Stimulated activated CD4-positive, alpha-beta T cell treated with anti-CD3 and anti-CD28 coated beads, TNF-alpha, amount 100 ng/mL, for 4 hours (primary cell): Measurements from ENCODE around the gene ANKS3.
A peak's percentile ranks its signal among the peaks of the same experiment; 100 is the strongest.

Experiments
- DNase-seq, 3 experiments: peaks; one replicate each; pipeline ENCODE4 v3.0.0-alpha.2; 2020; ENCODE audit warnings: low read depth in 3 of 3

The ANKS3 gene

GRCh38 chr16:4673387-4674046, 60.6 kb downstream of the ANKS3 start:
- DNase-seq: no peak

- DNase-seq: no peak
Observed at GRCh38 chr16:4668313-4668960, 65.6 kb downstream of the ANKS3 start.

- no peak for DNase-seq
Observed at GRCh38 chr16:4667203-4667963, 66.7 kb downstream of the ANKS3 start.

GRCh38 chr16:4666537-4667202, 67.4 kb downstream of the ANKS3 start:
- no peak for DNase-seq

GRCh38 chr16:4664538-4665418, 69.3 kb downstream of the ANKS3 start:
- DNase-seq: peak in 2 of 3 experiments; percentile 17 to 23

GRCh38 chr16:4663777-4664465, 70.2 kb downstream of the ANKS3 start:
- DNase-seq: no peak

DNA sequence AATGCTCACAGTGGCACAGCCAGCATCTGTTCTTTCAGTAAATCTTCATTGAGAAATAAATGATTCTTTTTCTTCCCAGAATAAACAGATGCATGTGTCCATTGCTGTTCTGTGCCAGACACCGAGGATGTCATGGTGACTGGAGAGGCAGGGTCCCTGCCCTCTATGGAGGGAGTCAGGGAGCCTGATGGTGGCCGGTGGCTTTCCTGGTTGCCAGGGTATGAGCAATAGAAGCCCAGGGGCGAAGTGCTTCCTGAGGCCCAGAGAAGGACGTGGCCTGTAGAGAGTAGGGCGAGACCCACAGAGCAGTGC, 70.7 kb downstream of the ANKS3 start:
- DNase-seq: no peak

DNA sequence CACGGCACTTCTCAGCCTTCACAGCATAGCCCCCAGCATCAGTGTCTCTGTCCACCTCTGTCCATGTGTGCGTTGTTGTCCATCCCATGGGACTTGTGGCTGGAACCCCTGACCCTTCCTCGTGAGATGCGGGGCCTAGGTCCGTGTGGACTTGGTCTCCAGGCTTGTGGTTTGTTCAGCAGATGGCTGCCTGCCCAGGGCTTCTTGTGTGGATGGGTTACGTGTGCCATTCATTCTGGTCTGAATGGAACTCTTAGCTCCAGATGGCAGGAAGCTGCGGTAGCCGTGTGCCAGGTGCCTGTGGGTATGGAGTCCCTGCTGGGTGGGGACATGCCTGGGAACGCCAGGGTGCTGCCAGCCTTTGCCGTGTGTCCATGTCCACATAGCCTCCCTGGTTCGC, 72.4 kb downstream of the ANKS3 start:
- DNase-seq: no peak

DNA sequence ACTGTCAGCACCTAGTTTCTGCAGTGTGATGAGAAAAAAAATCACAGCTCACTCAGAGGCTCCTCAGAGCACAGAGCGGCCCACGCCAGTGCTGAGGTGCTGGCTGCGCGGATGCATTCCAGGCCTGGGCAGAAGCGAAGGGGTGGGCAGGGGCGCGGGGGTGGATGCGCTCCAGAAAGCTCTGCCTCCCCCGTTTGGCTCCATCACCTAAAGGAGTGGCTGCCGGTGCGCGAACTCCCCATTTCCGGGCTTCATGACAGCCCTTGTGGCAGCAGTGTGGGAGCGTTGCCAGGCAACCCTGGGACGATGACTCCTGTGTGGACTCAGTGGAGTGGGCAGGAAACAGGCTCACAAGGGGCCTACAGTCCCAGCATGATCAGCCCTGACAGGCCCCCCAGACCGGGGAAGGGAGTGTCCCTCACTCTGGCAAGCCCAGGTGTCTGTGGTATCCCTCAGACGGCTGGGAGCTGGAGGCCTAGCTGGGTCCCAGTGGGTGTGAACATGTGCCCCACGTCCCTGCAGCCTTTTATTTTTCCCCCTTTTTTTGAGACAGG, 73.5 kb downstream of the ANKS3 start:
- peak in 2 of 3 experiments; percentile 51 to 63 for DNase-seq

- no peak for DNase-seq
Observed at GRCh38 chr16:4659363-4660353, 74.4 kb downstream of the ANKS3 start.

DNA sequence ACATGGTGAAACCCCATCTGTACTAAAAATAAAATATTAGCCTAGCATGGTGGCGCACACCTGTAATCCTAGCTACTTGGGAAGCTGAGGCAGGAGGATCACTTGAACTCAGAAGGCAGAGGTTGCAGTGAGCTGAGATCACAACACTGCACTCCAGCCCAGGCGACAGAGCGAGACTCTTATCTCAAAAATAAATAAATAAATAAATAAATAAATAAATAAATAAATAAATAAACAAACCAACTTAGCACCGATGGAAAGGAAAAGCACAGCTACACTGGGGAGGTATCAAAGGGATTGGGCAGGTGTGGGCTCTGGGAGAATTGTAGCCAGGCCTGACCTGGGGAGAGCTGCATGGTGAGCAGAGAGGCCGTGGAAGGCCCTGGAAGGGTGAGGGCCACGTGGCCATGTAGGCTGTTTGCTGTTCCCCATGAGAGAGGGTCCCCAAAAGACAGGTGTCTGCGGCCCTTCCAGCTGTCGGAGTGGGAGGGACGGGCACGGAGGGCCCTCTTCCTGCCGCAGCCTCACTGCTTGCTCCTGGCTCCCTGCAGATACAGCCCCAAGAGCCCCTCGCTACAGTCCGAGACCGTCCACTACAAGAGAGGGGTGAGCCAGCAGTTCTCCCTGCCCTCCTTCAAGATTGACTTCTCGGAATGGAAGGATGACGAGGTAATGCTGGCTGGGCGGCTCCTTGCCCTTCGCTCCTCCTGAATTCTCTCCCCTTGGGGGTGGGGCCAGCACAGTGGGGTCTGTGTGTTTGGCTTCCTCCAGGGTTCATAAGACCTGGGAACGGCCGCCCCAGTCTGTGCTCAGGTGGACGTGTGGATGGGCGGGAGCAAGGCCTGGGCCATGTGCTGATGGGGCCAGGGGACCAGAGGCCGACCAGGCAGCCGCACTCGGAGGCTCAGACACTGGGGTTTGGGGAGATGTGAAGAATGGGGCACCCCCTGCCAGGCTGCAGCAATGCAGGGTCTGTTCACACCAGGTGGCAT, 77.1 kb downstream of the ANKS3 start:
- no peak for DNase-seq

DNA sequence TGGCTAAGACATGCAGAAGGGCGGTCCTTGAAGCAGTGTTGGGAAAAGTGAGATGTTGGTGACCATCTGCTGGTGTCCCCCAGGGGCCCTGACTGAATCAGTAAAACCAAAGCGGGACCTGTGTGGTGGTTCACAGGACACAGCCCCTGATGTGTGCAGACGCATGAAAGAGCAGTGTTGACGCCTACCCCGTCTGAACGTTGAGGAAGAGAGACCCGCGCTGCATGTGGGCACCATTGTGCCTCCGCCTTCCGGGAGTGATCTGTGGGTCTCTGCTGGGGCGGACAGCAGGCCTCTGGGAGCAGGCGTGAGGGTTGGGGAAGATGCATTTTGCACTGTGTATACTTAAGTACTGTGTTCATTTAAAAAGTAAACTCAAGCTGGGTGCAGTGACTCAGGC, 77.8 kb downstream of the ANKS3 start:
- no peak for DNase-seq

- DNase-seq: no peak
Observed at GRCh38 chr16:4655801-4656200, 78.3 kb downstream of the ANKS3 start.

DNA sequence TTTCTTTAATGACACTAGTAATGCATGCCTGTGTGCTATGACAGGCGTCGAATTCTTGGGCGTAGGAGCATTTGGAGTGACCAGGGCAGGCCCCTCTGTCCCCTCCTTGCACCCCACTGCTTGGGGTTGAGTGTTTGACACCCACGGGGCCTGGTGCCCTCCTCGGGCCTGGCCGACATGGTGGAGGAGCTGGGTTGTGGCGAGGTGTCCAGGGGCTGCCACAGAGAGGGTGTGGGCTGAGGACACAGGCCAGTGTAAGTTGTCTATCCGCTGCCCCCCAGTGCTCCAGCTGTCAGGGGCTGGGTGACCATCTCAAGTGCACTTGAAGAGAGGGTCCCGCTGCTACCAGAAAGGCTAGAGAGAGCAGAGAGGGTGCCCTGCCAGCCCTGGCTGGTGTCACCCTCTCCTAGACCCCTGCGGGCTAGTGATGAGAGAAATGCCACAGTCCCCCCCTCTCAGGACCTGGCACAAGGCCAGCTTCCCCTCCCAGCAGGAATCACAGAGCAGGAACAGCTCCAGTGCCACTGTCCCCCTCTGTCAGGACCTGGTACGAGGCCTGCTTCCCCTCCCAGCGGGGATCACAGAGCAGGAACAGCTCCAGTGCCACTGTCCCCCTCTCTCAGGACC, 79.0 kb downstream of the ANKS3 start:
- no peak for DNase-seq

DNA sequence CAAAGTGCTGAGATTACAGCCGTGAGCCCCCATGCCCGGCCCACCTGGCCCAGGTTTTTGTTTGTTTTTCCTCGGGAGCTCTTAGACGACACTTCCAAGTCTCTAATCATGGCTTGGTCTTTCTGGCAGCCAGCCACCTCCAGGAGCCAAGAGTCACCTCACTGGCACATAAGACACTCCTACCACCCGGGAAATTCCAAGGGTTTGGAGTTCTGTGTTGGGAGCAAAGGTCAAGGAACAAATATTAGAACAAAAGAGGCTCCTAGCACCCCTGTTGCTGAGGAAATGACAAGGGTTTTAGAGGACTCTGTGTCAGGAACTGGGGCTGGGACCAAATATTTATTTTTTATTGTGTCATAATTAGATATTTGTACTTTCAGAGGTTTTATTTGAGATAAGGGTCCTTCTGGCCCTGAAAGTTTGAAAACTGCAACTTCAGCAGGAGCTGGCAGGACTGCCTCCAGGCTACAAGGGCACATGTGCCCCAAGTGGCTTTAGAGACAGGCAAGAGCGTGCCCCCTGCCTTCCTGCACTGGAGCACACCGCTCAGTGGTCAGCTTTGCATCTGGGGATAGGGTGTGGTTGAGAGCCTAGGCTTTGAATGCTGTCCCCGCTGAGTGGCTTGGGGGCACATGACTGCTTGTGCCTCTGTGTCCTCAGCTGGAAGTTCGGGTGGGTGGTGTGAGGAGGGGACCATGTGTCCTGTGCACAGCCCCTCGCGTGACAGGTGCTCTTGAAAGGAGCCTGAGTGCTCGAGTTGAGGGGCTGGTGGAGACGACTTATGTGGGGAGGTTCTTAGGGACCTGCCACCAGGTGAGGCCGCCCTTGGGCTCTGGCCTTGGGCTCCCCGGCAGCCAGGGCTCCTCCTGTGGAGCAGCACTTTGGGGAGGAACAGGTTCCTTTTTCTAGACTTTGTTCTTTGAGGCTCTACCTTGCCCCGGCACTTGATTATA, 79.8 kb downstream of the ANKS3 start:
- no peak for DNase-seq

DNA sequence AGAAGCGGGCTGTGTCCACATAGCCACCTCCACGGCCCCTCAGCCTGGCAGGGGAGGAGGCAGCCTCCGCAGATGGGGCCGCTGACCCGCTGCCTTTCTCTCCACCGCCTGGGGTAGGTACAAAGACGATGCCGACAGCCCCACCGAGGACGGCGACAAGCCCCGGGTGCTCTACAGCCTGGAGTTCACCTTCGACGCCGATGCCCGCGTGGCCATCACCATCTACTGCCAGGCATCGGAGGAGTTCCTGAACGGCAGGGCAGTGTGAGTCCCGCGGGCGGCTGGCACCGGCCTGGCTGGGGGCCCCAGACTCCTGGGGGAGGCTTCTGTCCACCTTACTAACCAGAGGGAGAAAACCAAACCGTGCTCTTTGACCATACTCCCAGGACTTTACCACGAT, 81.5 kb downstream of the ANKS3 start:
- no peak for DNase-seq

- no peak for DNase-seq
Observed at GRCh38 chr16:4651827-4652226, 82.2 kb downstream of the ANKS3 start.
